H9 (cell line): ENCODE measurements around the gene SPRED2. TPM values are rescaled to one million over a fixed set of nuclear protein-coding genes. Genes with fewer than 3 reads are reported as not detected.

Experiments
- DNase-seq: peaks from one replicate; pipeline ENCODE4 v3.0.0-alpha.2; 2017
- H2AFZ ChIP-seq: one replicate; pipeline ENCODE4 v1.6.1; 2013; ENCODE audit warnings: mild to moderate bottlenecking, low read length, control low read depth, moderate library complexity
- H2AK5ac ChIP-seq: 2 replicates; pipeline ENCODE4 v1.6.1; 2013; ENCODE audit warnings: low read length, control low read depth, mixed read lengths; ENCODE audit not compliant: insufficient read length
- H2BK120ac ChIP-seq: one replicate; pipeline ENCODE4 v1.6.1; 2013; ENCODE audit warnings: low read depth, mild to moderate bottlenecking, low read length, control low read depth, inconsistent platforms; ENCODE audit not compliant: poor library complexity, severe bottlenecking
- H2BK12ac ChIP-seq: 2 replicates; pipeline ENCODE4 v1.6.1; 2013; ENCODE audit warnings: low read length, control low read depth, mixed read lengths, low read depth; ENCODE audit not compliant: insufficient read length
- H2BK15ac ChIP-seq: 2 replicates; pipeline ENCODE4 v1.6.1; 2013; ENCODE audit warnings: low read depth, low read length, control low read depth
- H2BK20ac ChIP-seq: one replicate; pipeline ENCODE4 v1.6.1; 2013; ENCODE audit warnings: low read depth, mild to moderate bottlenecking, low read length, control low read depth, inconsistent platforms; ENCODE audit not compliant: poor library complexity, severe bottlenecking
- H2BK5ac ChIP-seq: 2 replicates; pipeline ENCODE4 v1.6.1; 2013; ENCODE audit warnings: low read length, control low read depth, mixed read lengths; ENCODE audit not compliant: insufficient read length
- H3K14ac ChIP-seq: 2 replicates; pipeline ENCODE4 v1.6.1; 2013; ENCODE audit warnings: low read length, control low read depth; ENCODE audit not compliant: insufficient read depth
- H3K18ac ChIP-seq: 2 replicates; pipeline ENCODE4 v1.6.1; 2013; ENCODE audit warnings: low read depth, mild to moderate bottlenecking, mixed read lengths, low read length, control low read depth; ENCODE audit not compliant: insufficient read length
- H3K23ac ChIP-seq: 2 replicates; pipeline ENCODE4 v1.6.1; 2013; ENCODE audit warnings: low read length, control low read depth, mixed read lengths, low read depth; ENCODE audit not compliant: insufficient read length
- H3K23me2 ChIP-seq: 2 replicates; pipeline ENCODE4 v1.6.1; 2013; ENCODE audit warnings: low read depth, mild to moderate bottlenecking, mixed read lengths, low read length, control low read depth; ENCODE audit not compliant: insufficient read length, poor library complexity, severe bottlenecking
- H3K27ac ChIP-seq: 2 replicates; pipeline ENCODE4 v1.5.1; 2013; ENCODE audit warnings: low read length, control low read depth, mixed read lengths, low read depth; ENCODE audit not compliant: insufficient read length
- H3K27me3 ChIP-seq: 2 replicates; pipeline ENCODE4 v1.6.1; 2013; ENCODE audit warnings: low read length, control low read depth, inconsistent platforms; ENCODE audit not compliant: insufficient read depth
- H3K4ac ChIP-seq: 2 replicates; pipeline ENCODE4 v1.6.1; 2013; ENCODE audit warnings: low read depth, mild to moderate bottlenecking, control low read depth, inconsistent platforms, low read length, moderate library complexity
- H3K4me1 ChIP-seq: 2 replicates; pipeline ENCODE4 v1.6.1; 2013; ENCODE audit warnings: low read length, control low read depth, inconsistent platforms; ENCODE audit not compliant: insufficient read depth
- H3K4me2 ChIP-seq: 2 replicates; pipeline ENCODE4 v1.6.1; 2013; ENCODE audit warnings: low read length, control low read depth, mixed read lengths; ENCODE audit not compliant: insufficient read length, insufficient read depth
- H3K56ac ChIP-seq: 2 replicates; pipeline ENCODE4 v1.6.1; 2013; ENCODE audit warnings: low read depth, mild to moderate bottlenecking, mixed read lengths, low read length, control low read depth; ENCODE audit not compliant: insufficient read length
- H3K79me1 ChIP-seq: 2 replicates; pipeline ENCODE4 v1.6.1; 2013; ENCODE audit warnings: low read depth, mild to moderate bottlenecking, moderate library complexity, low read length, control low read depth, inconsistent platforms; ENCODE audit not compliant: insufficient read depth, poor library complexity, severe bottlenecking
- H3K79me2 ChIP-seq: 2 replicates; pipeline ENCODE4 v1.6.1; 2013; ENCODE audit warnings: low read length, control low read depth, inconsistent platforms; ENCODE audit not compliant: insufficient read depth
- H3K9ac ChIP-seq: 2 replicates; pipeline ENCODE4 v1.6.1; 2013; ENCODE audit warnings: low read length, control low read depth, mixed read lengths; ENCODE audit not compliant: insufficient read length; ENCODE audit errors: extremely low read depth
- H3K9me3 ChIP-seq: one replicate; pipeline ENCODE4 v1.6.1; 2013; ENCODE audit warnings: low read depth, low read length, inconsistent platforms; ENCODE audit not compliant: control insufficient read depth
- H3T11ph ChIP-seq: one replicate; pipeline ENCODE4 v1.6.1; 2013; ENCODE audit warnings: mild to moderate bottlenecking, low read length, control low read depth, inconsistent platforms
- H4K20me1 ChIP-seq: one replicate; pipeline ENCODE4 v1.6.1; 2013; ENCODE audit not compliant: control insufficient read depth, insufficient read length, insufficient read depth
- H4K5ac ChIP-seq: 2 replicates; pipeline ENCODE4 v1.6.1; 2013; ENCODE audit warnings: low read depth, mild to moderate bottlenecking, mixed read lengths, low read length, control low read depth; ENCODE audit not compliant: insufficient read length
- H4K8ac ChIP-seq: replicated peaks from 2 replicates; pipeline ENCODE4 v1.6.1; 2013; ENCODE audit warnings: low read length, control low read depth, mixed read lengths, low read depth; ENCODE audit not compliant: insufficient read length
- H4K91ac ChIP-seq: 2 replicates; pipeline ENCODE4 v1.6.1; 2013; ENCODE audit warnings: low read depth, mild to moderate bottlenecking, moderate library complexity, mixed read lengths, low read length, control low read depth; ENCODE audit not compliant: insufficient read length
- H3K27ac Mint-ChIP-seq, 3 experiments: 2 replicates in 2 of 3; 3 replicates in 1 of 3; pipeline ENCODE4 v1.8.0; 2020 to 2021; ENCODE audit warnings: mixed read lengths in 3 of 3, mild to moderate bottlenecking in 1 of 3, moderate library complexity in 1 of 3
- H3K27me3 Mint-ChIP-seq: 2 replicates; pipeline ENCODE4 v1.8.0; 2021; ENCODE audit warnings: low read depth, mild to moderate bottlenecking, moderate library complexity, mixed read lengths
- H3K36me3 Mint-ChIP-seq, 3 experiments: 2 replicates in 2 of 3; 3 replicates in 1 of 3; pipeline ENCODE4 v1.8.0; 2020 to 2021; ENCODE audit warnings: low read depth in 3 of 3, mixed read lengths in 3 of 3; ENCODE audit not compliant: insufficient read depth in 1 of 3
- H3K4me1 Mint-ChIP-seq, 2 experiments: 2 replicates each; pipeline ENCODE4 v1.8.0; 2020; ENCODE audit warnings: mixed read lengths in 2 of 2
- H3K4me3 Mint-ChIP-seq, 2 experiments: 2 replicates in 1 of 2; 3 replicates in 1 of 2; pipeline ENCODE4 v1.8.0; 2020 to 2021; ENCODE audit warnings: mild to moderate bottlenecking in 2 of 2, mixed read lengths in 2 of 2, moderate library complexity in 1 of 2
- H3K9me3 Mint-ChIP-seq, 2 experiments: 2 replicates in 1 of 2; 3 replicates in 1 of 2; pipeline ENCODE4 v1.8.0; 2020; ENCODE audit warnings: mild to moderate bottlenecking in 2 of 2, mixed read lengths in 2 of 2, moderate library complexity in 1 of 2
- WGBS: extraction: QIAGEN DNeasy Blood & Tissue Kit; methylation state at CpG from one replicate; pipeline ENCODE4 v1.1.7; 2013; ENCODE audit warnings: missing lambda C conversion rate, low lambda C conversion rate, mixed read lengths; ENCODE audit not compliant: insufficient read length; ENCODE audit errors: extremely low coverage; 5-methylcytosine and 5-hydroxymethylcytosine counted together
- total RNA-seq: library from RNA; stranded (reverse); gene quantifications from 2 replicates; pipeline ENCODE4 v1.2.1, GENCODE V29; 2021
- TF ChIP-seq, protein P1 (sequence below): fragments of 200-600 bp; sonication (generic); conservative IDR thresholded peaks from 3 replicates; pipeline ENCODE4 v1.8.0; 2021; ENCODE audit warnings: antibody characterized with exemption, mild to moderate bottlenecking

SPRED2 gene
- total RNA-seq, 1 experiment from 2014 or later, result 23.5 TPM

DNA sequence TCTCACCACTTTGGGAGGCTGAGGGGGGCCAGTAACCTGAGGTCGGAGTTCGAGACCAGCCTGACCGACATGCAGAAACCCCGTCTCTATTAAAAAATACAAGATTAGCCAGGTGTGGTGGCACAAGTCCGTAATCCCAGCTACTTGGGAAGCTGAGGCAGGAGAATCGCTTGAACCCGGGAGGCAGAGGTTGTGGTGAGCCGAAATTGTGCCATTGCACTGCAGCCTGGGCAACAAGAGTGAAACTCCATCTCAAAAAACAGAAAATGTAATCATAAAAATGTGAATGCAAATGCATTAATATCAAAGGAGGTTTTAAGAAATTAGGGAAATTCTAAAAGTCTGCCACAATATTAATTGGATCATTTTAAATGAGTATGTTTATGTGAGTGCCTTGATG lies 159.1 kb downstream of the SPRED2 start:
- no peaks in the 10 kb centered on the region for H3K79me1 ChIP-seq
- H2BK5ac ChIP-seq, result no peak overlapping the region
- TF ChIP-seq, protein P1, sequence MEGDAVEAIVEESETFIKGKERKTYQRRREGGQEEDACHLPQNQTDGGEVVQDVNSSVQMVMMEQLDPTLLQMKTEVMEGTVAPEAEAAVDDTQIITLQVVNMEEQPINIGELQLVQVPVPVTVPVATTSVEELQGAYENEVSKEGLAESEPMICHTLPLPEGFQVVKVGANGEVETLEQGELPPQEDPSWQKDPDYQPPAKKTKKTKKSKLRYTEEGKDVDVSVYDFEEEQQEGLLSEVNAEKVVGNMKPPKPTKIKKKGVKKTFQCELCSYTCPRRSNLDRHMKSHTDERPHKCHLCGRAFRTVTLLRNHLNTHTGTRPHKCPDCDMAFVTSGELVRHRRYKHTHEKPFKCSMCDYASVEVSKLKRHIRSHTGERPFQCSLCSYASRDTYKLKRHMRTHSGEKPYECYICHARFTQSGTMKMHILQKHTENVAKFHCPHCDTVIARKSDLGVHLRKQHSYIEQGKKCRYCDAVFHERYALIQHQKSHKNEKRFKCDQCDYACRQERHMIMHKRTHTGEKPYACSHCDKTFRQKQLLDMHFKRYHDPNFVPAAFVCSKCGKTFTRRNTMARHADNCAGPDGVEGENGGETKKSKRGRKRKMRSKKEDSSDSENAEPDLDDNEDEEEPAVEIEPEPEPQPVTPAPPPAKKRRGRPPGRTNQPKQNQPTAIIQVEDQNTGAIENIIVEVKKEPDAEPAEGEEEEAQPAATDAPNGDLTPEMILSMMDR, result no peak
- no peak overlapping the region for H3K4ac ChIP-seq
- H3K18ac ChIP-seq, result no peak overlapping the region
- no peak overlapping the region for H3K56ac ChIP-seq
- no CpG with 5 or more reads among the region's 8 CpGs for WGBS
- Mint-ChIP-seq H3K4me1 (peaks cover 17 to 19% of the 10 kb centered on the region in 2 experiments), H3K36me3 (peaks cover 3 to 33% (median 9%) of the 10 kb centered on the region in 3 experiments; a peak in 6 of 7 replicates), H3K9me3 (no peaks in the 10 kb centered on the region; a peak in 2 of 5 replicates), H3K27ac (no peak overlapping the region), H3K27me3 (peaks cover 90% of the 10 kb centered on the region), H3K4me3 (no peak overlapping the region)
- peaks cover 44% of the 10 kb centered on the region for H3K27me3 ChIP-seq
- no peak overlapping the region for H2BK12ac ChIP-seq
- no peak overlapping the region for H4K91ac ChIP-seq
- DNase-seq, result no peak
- no peak overlapping the region for H3K27ac ChIP-seq
- no peak overlapping the region for H2BK120ac ChIP-seq
- H2AK5ac ChIP-seq, result no peak overlapping the region
- no peak overlapping the region for H3T11ph ChIP-seq
- no peaks in the 10 kb centered on the region for H3K9me3 ChIP-seq
- no peaks in the 10 kb centered on the region; the same call in 1 of the 2 replicates for H3K4me1 ChIP-seq
- no peak overlapping the region for H3K23ac ChIP-seq
- no peak overlapping the region for H4K5ac ChIP-seq
- no peaks in the 10 kb centered on the region for H3K23me2 ChIP-seq
- H2BK20ac ChIP-seq, result no peak overlapping the region
- no peaks in the 10 kb centered on the region for H4K20me1 ChIP-seq
- H3K4me2 ChIP-seq, result no peak overlapping the region
- H4K8ac ChIP-seq, result no peak overlapping the region
- no peak overlapping the region for H3K9ac ChIP-seq
- no peak overlapping the region for H3K14ac ChIP-seq
- H2BK15ac ChIP-seq, result no peak overlapping the region
- H3K79me2 ChIP-seq, result no peaks in the 10 kb centered on the region
- H2AFZ ChIP-seq, result no peak overlapping the region
